GM12864 (cell line): Measurements from ENCODE around the gene IKZF3.
"Not testable (repeated sequence)": the region's sequence is repeated elsewhere in the genome, so short reads cannot be mapped to it uniquely, and the experiment has no call there.

Experiments used
- DNase-seq: peaks from one replicate; pipeline ENCODE4 v3.0.0-alpha.2; 2011; ENCODE audit warnings: low read depth
- H3K4me3 ChIP-seq: 2 replicates; pipeline ENCODE4 v1.5.1; 2011; ENCODE audit warnings: mild to moderate bottlenecking, low read depth, low read length, control low read depth
- TF ChIP-seq, protein P1 (sequence below): IDR thresholded peaks from 2 replicates; pipeline ENCODE4 v1.5.1; 2011; ENCODE audit warnings: low read depth, mild to moderate bottlenecking, moderate library complexity, low read length, control low read depth, inconsistent platforms; ENCODE audit errors: missing control alignments

IKZF3 gene

DNA sequence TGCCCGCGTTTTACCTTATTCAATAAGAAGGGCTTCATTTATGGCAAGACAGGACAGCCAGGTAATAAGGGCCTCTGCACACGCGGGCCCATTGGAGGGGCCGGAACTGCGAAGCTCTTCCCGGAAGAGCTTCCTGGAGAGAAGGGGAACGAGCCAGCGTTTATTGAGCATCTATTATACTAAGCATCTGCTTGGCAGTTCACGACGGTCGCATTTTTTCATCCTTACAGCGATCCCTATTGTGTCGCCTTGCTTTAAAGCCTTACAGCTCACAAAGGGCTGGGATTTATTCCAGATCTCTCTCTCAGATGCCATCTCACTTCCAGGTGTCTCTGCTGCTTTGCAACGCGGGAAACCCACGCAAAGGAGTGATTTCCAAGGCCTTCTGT, 4.4 kb upstream of the IKZF3 start:
- TF ChIP-seq, protein P1, sequence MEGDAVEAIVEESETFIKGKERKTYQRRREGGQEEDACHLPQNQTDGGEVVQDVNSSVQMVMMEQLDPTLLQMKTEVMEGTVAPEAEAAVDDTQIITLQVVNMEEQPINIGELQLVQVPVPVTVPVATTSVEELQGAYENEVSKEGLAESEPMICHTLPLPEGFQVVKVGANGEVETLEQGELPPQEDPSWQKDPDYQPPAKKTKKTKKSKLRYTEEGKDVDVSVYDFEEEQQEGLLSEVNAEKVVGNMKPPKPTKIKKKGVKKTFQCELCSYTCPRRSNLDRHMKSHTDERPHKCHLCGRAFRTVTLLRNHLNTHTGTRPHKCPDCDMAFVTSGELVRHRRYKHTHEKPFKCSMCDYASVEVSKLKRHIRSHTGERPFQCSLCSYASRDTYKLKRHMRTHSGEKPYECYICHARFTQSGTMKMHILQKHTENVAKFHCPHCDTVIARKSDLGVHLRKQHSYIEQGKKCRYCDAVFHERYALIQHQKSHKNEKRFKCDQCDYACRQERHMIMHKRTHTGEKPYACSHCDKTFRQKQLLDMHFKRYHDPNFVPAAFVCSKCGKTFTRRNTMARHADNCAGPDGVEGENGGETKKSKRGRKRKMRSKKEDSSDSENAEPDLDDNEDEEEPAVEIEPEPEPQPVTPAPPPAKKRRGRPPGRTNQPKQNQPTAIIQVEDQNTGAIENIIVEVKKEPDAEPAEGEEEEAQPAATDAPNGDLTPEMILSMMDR: no peak
- DNase-seq: no peak
- H3K4me3 ChIP-seq: peak overlapping the region; percentile 30; the same call in 1 of the 2 replicates

- no peak for DNase-seq
- TF ChIP-seq, protein P1: no peak
Observed at GRCh38 chr17:39867880-39868553, 3.9 kb upstream of the IKZF3 start, which contains the start of gene ZPBP2. TSS of gene ZPBP2 (plus strand) at chr17:39868202. CDS start at chr17:39868355, 153 bp downstream.

GRCh38 chr17:39867084-39867879, 3.2 kb upstream of the IKZF3 start:
- peak overlapping the region; percentile 30 for H3K4me3 ChIP-seq
- TF ChIP-seq, protein P1: no peak
- DNase-seq: peak; percentile 97

More at GRCh38 chr17:39867880-39868553, 3.9 kb upstream of the IKZF3 start, which contains the start of gene ZPBP2:
- peak within 1 kb of the TSS; percentile 30 for H3K4me3 ChIP-seq

DNA sequence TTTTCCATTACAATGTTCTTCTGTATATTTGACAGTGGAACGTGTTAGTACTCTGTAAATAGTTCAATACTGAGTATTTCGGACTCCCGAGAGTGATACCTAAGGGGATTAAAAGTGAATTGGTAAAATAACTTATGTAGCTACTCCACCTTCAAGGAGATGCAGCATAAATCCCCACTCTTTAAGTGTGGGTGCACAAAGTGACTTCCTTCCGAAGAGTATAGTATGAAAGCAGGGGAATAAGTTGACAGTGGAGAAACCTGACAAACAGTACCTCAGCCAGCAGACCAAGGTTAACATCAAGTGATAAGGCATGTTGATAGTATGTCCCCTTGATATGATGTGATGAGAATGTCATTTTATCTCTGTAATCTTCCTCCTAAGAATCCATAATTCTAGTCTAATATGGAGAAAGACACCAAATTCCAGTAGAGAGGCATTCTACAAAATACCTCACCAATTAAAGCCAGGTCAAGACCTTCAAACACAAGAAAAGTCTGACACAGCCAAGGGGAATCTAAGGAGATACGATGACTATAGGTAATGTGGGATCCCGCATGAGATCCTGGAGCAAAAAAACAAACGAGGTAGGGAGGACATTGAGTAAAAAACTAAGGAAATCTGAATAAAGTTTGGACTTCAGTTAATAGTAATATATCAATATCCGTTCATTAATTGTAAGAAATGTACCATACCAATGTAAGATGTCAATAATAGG, 2.1 kb upstream of the IKZF3 start:
- TF ChIP-seq, protein P1: no peak
- peak overlapping the region; percentile 35 for H3K4me3 ChIP-seq
- DNase-seq: no peak

DNA sequence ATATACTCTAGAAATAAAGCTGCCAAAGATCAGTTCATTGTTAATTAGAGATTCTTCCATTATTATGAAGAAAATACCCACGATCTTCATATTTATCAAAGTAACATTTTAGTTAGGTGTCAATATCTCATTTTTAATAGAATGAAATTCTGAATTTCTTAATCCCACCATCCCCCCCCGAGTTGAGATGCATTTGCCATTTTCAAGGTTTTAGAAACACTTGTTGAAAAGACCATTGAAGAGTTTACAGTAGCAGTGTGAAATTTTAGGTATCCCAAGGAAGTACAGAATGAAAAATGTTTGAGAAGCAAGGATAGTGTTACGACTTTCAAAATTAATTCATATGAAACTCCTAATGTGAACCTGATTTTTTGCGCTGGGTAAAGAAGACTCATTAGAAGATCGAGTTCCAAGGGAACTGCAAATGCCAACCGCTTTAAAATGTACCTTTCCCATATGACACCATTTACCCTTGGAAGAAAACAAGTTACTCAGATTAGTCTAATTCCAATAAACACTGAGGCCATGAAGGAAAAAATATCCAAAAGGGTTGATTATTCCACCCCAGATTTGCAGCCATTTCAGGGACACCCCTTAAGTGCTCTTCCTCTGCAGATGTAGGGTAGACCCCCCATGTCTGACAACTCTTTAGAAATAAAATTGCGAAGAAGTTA, 731 bp downstream of the IKZF3 start:
- H3K4me3 ChIP-seq: peak overlapping the region; percentile 71
- no peak for DNase-seq
- TF ChIP-seq, protein P1: no peak

- DNase-seq: no peak
- H3K4me3 ChIP-seq: peak overlapping the region; percentile 71
- TF ChIP-seq, protein P1: no peak
Observed at GRCh38 chr17:39861235-39861634, 2.9 kb downstream of the IKZF3 start.

DNA sequence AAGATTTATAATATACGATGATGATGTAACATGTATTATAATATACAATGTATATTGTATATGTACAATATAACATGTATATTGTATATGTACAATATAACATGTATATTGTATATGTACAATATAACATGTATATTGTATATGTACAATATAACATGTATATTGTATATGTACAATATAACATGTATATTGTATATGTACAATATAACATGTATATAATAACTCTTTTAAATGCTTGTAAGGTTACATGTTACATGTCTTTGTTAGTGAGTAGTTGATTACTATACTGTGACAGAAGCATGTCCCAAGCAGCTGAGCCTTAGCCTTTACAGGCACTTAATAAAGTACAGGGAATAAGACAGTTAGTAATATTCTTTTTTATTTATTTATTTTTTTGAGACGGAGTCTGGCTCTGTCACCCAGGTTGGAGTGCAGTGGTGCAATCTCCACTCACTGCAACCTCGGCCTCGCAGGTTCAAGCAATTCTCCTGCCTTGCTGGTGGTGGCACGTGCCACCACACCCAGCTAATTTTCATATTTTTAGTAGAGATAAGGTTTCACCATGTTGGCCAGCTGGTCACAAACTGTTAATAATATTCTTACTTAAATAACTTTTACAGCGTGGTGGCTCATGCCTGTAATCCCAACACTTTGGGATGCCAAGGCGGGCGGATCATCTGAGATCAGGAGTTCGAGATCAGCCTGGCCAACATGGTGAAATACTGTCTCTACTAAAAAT, 8.0 kb downstream of the IKZF3 start:
- not testable (repeated sequence) for DNase-seq, H3K4me3 ChIP-seq
